Activated CD4-positive, alpha-beta T cell treated with anti-CD3 and anti-CD28 coated beads, Interleukin-2, amount 10 ng/mL, durations not matched to agents 7 days and 5 days (primary cell): Measurements from ENCODE around the gene PCNX1. TPM values are rescaled to one million over a fixed set of nuclear protein-coding genes. Genes with fewer than 3 reads are reported as not detected.
"Not testable (repeated sequence)": the region's sequence is repeated elsewhere in the genome, so short reads cannot be mapped to it uniquely, and the experiment has no call there.

Experiments used
- CTCF ChIA-PET: fragments of 350-600 bp; sonication (Branson Sonifier 250); formaldehyde crosslinking; loops from one replicate; lab custom pipeline; 2021; ENCODE audit warnings: antibody characterized with exemption; lab: Charles Lee
- POLR2A ChIA-PET: fragments of 350-600 bp; sonication (Branson Sonifier 250); formaldehyde crosslinking; loops from one replicate; lab custom pipeline; 2021; ENCODE audit warnings: antibody characterized with exemption; lab: Charles Lee
- DNase-seq: peaks from one replicate; pipeline ENCODE4 v3.0.0-alpha.2; 2020
- H3K27ac Mint-ChIP-seq: one replicate; pipeline ENCODE4 v1.8.0; 2021; ENCODE audit warnings: mild to moderate bottlenecking, moderate library complexity, mixed read lengths
- H3K27me3 Mint-ChIP-seq: one replicate; pipeline ENCODE4 v1.8.0; 2021; ENCODE audit warnings: mixed read lengths
- H3K36me3 Mint-ChIP-seq: one replicate; pipeline ENCODE4 v1.8.0; 2021; ENCODE audit warnings: low read depth, mixed read lengths
- H3K4me1 Mint-ChIP-seq: one replicate; pipeline ENCODE4 v1.8.0; 2021; ENCODE audit warnings: mixed read lengths
- H3K4me3 Mint-ChIP-seq: one replicate; pipeline ENCODE4 v1.8.0; 2021; ENCODE audit warnings: mild to moderate bottlenecking, moderate library complexity, mixed read lengths
- H3K9me3 Mint-ChIP-seq: one replicate; pipeline ENCODE4 v1.8.0; 2021; ENCODE audit warnings: mixed read lengths
- total RNA-seq, 2 experiments: library from RNA; stranded (reverse); gene quantifications; one replicate each; pipeline ENCODE4 v1.2.3, GENCODE V29; 2021

PCNX1 gene
- total RNA-seq, 2 experiments from 2014 or later = 56.6 to 72.1 TPM

- no peaks in the 10 kb centered on the region for H3K4me1 Mint-ChIP-seq
- no peak for DNase-seq
- CTCF ChIA-PET = interaction anchor here (0.7 kb wide), 1 partner anchor 221 kb away, joined by 3 read pairs; no protein-coding TSS in a partner anchor
- H3K36me3 Mint-ChIP-seq = peaks cover 32% of the 10 kb centered on the region
- H3K9me3 Mint-ChIP-seq = no peaks in the 10 kb centered on the region
- no peak overlapping the region for H3K4me3 Mint-ChIP-seq
- no peaks in the 10 kb centered on the region for H3K27me3 Mint-ChIP-seq
- no peak overlapping the region for H3K27ac Mint-ChIP-seq
- POLR2A ChIA-PET = no interaction called here
Observed at GRCh38 chr14:71049435-71050133, 142.3 kb downstream of the PCNX1 start.

DNA sequence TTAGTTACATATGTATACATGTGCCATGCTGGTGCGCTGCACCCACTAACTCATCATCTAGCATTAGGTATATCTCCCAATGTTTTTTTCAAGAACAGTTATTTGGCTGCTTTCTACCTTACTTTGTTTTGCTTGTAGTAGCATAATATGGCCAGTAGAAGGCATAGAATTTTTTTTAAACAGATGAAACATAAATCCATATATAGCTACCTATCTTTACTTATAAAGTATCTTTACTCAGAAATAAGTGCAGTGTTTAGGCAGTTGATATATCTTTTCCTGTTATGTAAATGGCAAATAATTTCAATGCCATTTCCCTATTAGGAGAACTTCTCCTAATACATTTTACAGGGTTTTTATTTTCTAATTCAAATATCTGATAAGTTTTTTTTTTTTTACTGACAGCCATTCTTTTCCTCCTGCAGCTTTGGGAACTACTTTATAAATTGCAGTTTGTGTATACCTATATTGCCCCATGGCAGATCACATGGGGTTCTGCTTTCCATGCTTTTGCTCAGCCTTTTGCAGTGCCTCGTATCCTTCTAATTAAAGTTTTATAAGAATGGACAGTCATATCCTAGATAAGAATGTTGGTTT lies 143.1 kb downstream of the PCNX1 start:
- H3K9me3 Mint-ChIP-seq = no peaks in the 10 kb centered on the region
- no peaks in the 10 kb centered on the region for H3K27me3 Mint-ChIP-seq
- CTCF ChIA-PET = interaction anchor here (0.7 kb wide), 1 partner anchor 221 kb away, joined by 3 read pairs; no protein-coding TSS in a partner anchor
- DNase-seq = no peak
- POLR2A ChIA-PET = no interaction called here
- H3K4me3 Mint-ChIP-seq = no peak overlapping the region
- H3K4me1 Mint-ChIP-seq = no peaks in the 10 kb centered on the region
- H3K36me3 Mint-ChIP-seq = peaks cover 29% of the 10 kb centered on the region
- H3K27ac Mint-ChIP-seq = no peak overlapping the region

GRCh38 chr14:71054706-71055105 lies 147.4 kb downstream of the PCNX1 start:
- Mint-ChIP-seq H3K4me1 (no peaks in the 10 kb centered on the region), H3K27me3 (no peaks in the 10 kb centered on the region), H3K36me3 (peaks cover 36% of the 10 kb centered on the region), H3K27ac (no peak overlapping the region), H3K4me3 (no peak overlapping the region), H3K9me3 (no peaks in the 10 kb centered on the region)
- CTCF ChIA-PET = interaction anchor here (1.0 kb wide), 1 partner anchor 12 kb away, joined by 3 read pairs; no protein-coding TSS in a partner anchor
- no peak for DNase-seq
- POLR2A ChIA-PET = interaction anchor here (0.6 kb wide), 1 partner anchor 55 kb away, joined by 3 read pairs; no protein-coding TSS in a partner anchor

- Mint-ChIP-seq H3K27me3 (no peaks in the 10 kb centered on the region), H3K27ac (no peak overlapping the region), H3K9me3 (no peaks in the 10 kb centered on the region), H3K4me3 (no peak overlapping the region), H3K36me3 (peaks cover 50% of the 10 kb centered on the region), H3K4me1 (no peaks in the 10 kb centered on the region)
- DNase-seq = no peak
- ChIA-PET CTCF (no interaction called here), POLR2A (no interaction called here)
Observed at GRCh38 chr14:71056168-71056567, 148.9 kb downstream of the PCNX1 start.

- Mint-ChIP-seq H3K36me3 (peaks cover 68% of the 10 kb centered on the region), H3K9me3 (peaks cover 2% of the 10 kb centered on the region), H3K27ac (no peak overlapping the region), H3K4me3 (no peak overlapping the region), H3K4me1 (no peaks in the 10 kb centered on the region), H3K27me3 (no peaks in the 10 kb centered on the region)
- ChIA-PET CTCF (interaction anchor here (0.9 kb wide), 1 partner anchor 12 kb away, joined by 3 read pairs; no protein-coding TSS in a partner anchor), POLR2A (no interaction called here)
- DNase-seq = no peak
Observed at GRCh38 chr14:71060274-71060673, 153.0 kb downstream of the PCNX1 start.

GRCh38 chr14:71060825-71061455 lies 153.7 kb downstream of the PCNX1 start:
- CTCF ChIA-PET = interaction anchor here (0.6 to 0.9 kb wide), 2 partner anchors 13 to 25 kb away, joined by 3 read pairs; no protein-coding TSS in a partner anchor
- no peak for DNase-seq
- peaks cover 73% of the 10 kb centered on the region for H3K36me3 Mint-ChIP-seq
- H3K9me3 Mint-ChIP-seq = peaks cover 2% of the 10 kb centered on the region
- no peak overlapping the region for H3K27ac Mint-ChIP-seq
- POLR2A ChIA-PET = no interaction called here
- H3K4me3 Mint-ChIP-seq = no peak overlapping the region
- H3K27me3 Mint-ChIP-seq = no peaks in the 10 kb centered on the region
- H3K4me1 Mint-ChIP-seq = no peaks in the 10 kb centered on the region

DNA sequence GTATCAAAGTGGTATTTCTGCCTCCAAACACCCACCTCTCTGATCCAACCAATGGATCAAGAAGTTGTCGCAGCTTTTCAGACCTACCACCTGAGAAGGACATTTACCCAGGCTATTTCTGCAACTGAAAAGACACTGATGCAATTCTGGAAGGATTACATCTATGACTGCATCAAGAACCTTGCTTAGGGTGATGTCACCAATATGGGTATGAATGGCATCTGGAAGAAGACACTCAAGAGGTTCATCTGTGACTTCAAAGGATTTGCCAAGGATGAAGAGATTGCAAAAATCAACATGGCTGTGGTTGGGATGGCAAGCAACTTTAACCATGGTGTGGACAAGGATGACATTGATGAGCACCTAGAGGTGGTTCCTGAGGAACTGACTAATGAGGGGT lies 154.2 kb downstream of the PCNX1 start:
- no peaks in the 10 kb centered on the region for H3K4me1 Mint-ChIP-seq
- H3K27me3 Mint-ChIP-seq = no peaks in the 10 kb centered on the region
- H3K9me3 Mint-ChIP-seq = peaks cover 2% of the 10 kb centered on the region
- peaks cover 78% of the 10 kb centered on the region for H3K36me3 Mint-ChIP-seq
- no peak overlapping the region for H3K4me3 Mint-ChIP-seq
- CTCF ChIA-PET = interaction anchor here (0.5 to 1.4 kb wide), 5 partner anchors 9 to 795 kb away, joined by 3 to 4 read pairs (median 3); no protein-coding TSS in a partner anchor
- no peak for DNase-seq
- POLR2A ChIA-PET = no interaction called here
- H3K27ac Mint-ChIP-seq = no peak overlapping the region

GRCh38 chr14:71062581-71063303 lies 155.5 kb downstream of the PCNX1 start:
- H3K27me3 Mint-ChIP-seq = no peaks in the 10 kb centered on the region
- no peak for DNase-seq
- peaks cover 80% of the 10 kb centered on the region for H3K36me3 Mint-ChIP-seq
- ChIA-PET POLR2A (no interaction called here), CTCF (interaction anchor here (1.1 to 1.4 kb wide), 4 partner anchors 10 to 793 kb away, joined by 3 to 4 read pairs (median 3); no protein-coding TSS in a partner anchor)
- no peak overlapping the region for H3K4me3 Mint-ChIP-seq
- peaks cover 2% of the 10 kb centered on the region for H3K9me3 Mint-ChIP-seq
- no peaks in the 10 kb centered on the region for H3K4me1 Mint-ChIP-seq
- no peak overlapping the region for H3K27ac Mint-ChIP-seq

- Mint-ChIP-seq H3K27ac (no peak overlapping the region), H3K4me1 (no peaks in the 10 kb centered on the region)
Observed at GRCh38 chr14:71063351-71063750, 156.1 kb downstream of the PCNX1 start.

DNA sequence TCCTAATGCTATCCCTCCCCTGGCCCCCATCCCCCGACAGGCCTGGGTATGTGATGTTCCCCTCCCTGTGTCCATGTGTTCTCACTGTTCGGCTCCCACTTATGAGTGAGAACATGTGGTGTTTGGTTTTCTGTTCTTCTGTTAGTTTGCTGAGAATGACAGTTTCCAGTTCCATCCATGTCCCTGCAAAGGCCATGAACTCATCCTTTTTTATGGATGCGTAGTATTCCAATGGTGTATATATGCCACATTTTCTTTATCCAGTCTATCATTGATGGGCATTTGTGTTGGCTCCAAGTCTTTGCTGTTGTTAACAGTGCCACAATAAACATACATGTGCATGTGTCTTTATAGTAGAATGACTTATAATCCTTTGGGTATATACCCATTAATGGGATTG lies 157.5 kb downstream of the PCNX1 start:
- H3K27me3 Mint-ChIP-seq, H3K9me3 Mint-ChIP-seq, H3K27ac Mint-ChIP-seq, DNase-seq, H3K4me3 Mint-ChIP-seq, POLR2A ChIA-PET, CTCF ChIA-PET, H3K4me1 Mint-ChIP-seq: not testable (repeated sequence)
- peaks cover 77% of the 10 kb centered on the region for H3K36me3 Mint-ChIP-seq

More at GRCh38 chr14:71063351-71063750, 156.1 kb downstream of the PCNX1 start:
- H3K9me3 Mint-ChIP-seq = peaks cover 2% of the 10 kb centered on the region
- no peak overlapping the region for H3K4me3 Mint-ChIP-seq
- peaks cover 78% of the 10 kb centered on the region for H3K36me3 Mint-ChIP-seq
- H3K27me3 Mint-ChIP-seq = no peaks in the 10 kb centered on the region
- DNase-seq = no peak
- POLR2A ChIA-PET = no interaction called here
- CTCF ChIA-PET = interaction anchor here (1.2 kb wide), 1 partner anchor 11 kb away, joined by 4 read pairs; no protein-coding TSS in a partner anchor

- DNase-seq = no peak
- POLR2A ChIA-PET = no interaction called here
- Mint-ChIP-seq H3K27me3 (no peaks in the 10 kb centered on the region), H3K9me3 (peaks cover 5% of the 10 kb centered on the region), H3K36me3 (peaks cover 75% of the 10 kb centered on the region), H3K27ac (no peak overlapping the region), H3K4me1 (peaks cover 11% of the 10 kb centered on the region), H3K4me3 (no peak overlapping the region)
- CTCF ChIA-PET = interaction anchor here (0.6 kb wide), 1 partner anchor 378 kb away, joined by 4 read pairs; no protein-coding TSS in a partner anchor
Observed at GRCh38 chr14:71070169-71070568, 162.9 kb downstream of the PCNX1 start.

DNA sequence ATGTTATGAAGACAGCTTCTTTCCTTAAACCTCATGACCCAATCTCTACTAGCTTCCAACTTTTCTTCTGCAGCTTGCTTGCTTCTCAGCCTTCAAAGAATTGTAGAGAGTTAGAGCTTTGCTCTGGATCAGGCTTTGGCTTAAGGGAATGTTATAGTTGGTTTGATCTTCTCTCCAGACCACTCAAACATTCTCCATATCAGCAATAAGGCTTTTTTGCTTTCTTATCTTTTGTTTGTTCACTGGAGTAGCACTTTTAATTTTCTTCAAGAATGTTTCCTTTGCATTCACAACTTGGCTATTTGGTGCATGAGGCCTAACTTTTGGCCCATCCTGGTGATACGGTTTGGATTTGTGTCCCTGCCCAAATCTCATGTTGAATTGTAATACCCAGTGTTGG lies 163.8 kb downstream of the PCNX1 start:
- POLR2A ChIA-PET = interaction anchor here (0.7 kb wide), 1 partner anchor 88 kb away, joined by 3 read pairs; no protein-coding TSS in a partner anchor
- no peak overlapping the region for H3K27ac Mint-ChIP-seq
- no peak overlapping the region for H3K4me3 Mint-ChIP-seq

More for the DNA sequence above, 163.8 kb downstream of the PCNX1 start:
- H3K9me3 Mint-ChIP-seq = peaks cover 5% of the 10 kb centered on the region
- H3K4me1 Mint-ChIP-seq = peaks cover 11% of the 10 kb centered on the region
- H3K36me3 Mint-ChIP-seq = peaks cover 74% of the 10 kb centered on the region
- H3K27me3 Mint-ChIP-seq = no peaks in the 10 kb centered on the region
- DNase-seq = no peak
- CTCF ChIA-PET = no interaction called here
